ENCODE results near the gene C18orf63.

Gene C18orf63

GRCh38 chr18:74274700-74275099 is 40.9 kb upstream of the C18orf63 start:
- Histone ChIP-seq H3K9ac (ENCODE audit: low read depth, low read length, poor library complexity, severe bottlenecking) (no peak overlapping the region), H3K4me3 (ENCODE audit: low read length, poor library complexity, severe bottlenecking) (no peak overlapping the region), H3K36me3 (ENCODE audit: insufficient read depth, low read length) (no peaks in the 10 kb centered on the region), H3K9me2 (replicated peaks; ENCODE audit: low read depth, low read length) (no peaks in the 10 kb centered on the region), H3K79me2 (ENCODE audit: insufficient read depth, low read length) (peaks cover 14% of the 10 kb centered on the region; the same call in 1 of the 2 replicates), H4K20me1 (ENCODE audit: insufficient read depth, low read length, poor library complexity, severe bottlenecking) (no peaks in the 10 kb centered on the region), H3K9me3 (ENCODE audit: insufficient read depth, low read depth, low read length) (no peaks in the 10 kb centered on the region), H3K27me3 (ENCODE audit: insufficient read depth, low read length, poor library complexity, severe bottlenecking) (no peaks in the 10 kb centered on the region), H3F3A (ENCODE audit: low read depth) (no peaks in the 10 kb centered on the region), H2AFZ (ENCODE audit: low read length) (no peak overlapping the region), H3K4me2 (ENCODE audit: low read depth, low read length, poor library complexity, severe bottlenecking) (no peak overlapping the region), H3K4me1 (ENCODE audit: insufficient read depth, low read length, poor library complexity, severe bottlenecking) (no peaks in the 10 kb centered on the region)
- TF ChIP-seq EZH2phosphoT487 (IDR thresholded peaks at IDR 0.05; ENCODE audit: borderline replicate concordance) (no peak), CTCF (conservative IDR thresholded peaks at IDR 0.05; ENCODE audit: low read length) (no peak)

- Histone ChIP-seq H4K20me1 (ENCODE audit: insufficient read depth, low read length, poor library complexity, severe bottlenecking) (no peaks in the 10 kb centered on the region), H3K9me2 (replicated peaks; ENCODE audit: low read depth, low read length) (no peaks in the 10 kb centered on the region), H3K4me1 (ENCODE audit: insufficient read depth, low read length, poor library complexity, severe bottlenecking) (no peaks in the 10 kb centered on the region), H2AFZ (ENCODE audit: low read length) (no peak overlapping the region), H3K27me3 (ENCODE audit: insufficient read depth, low read length, poor library complexity, severe bottlenecking) (no peaks in the 10 kb centered on the region), H3K9me3 (ENCODE audit: insufficient read depth, low read depth, low read length) (no peaks in the 10 kb centered on the region), H3K9ac (ENCODE audit: low read depth, low read length, poor library complexity, severe bottlenecking) (no peak overlapping the region), H3K79me2 (ENCODE audit: insufficient read depth, low read length) (peaks cover 14% of the 10 kb centered on the region; the same call in 1 of the 2 replicates), H3K36me3 (ENCODE audit: insufficient read depth, low read length) (no peaks in the 10 kb centered on the region), H3K4me2 (ENCODE audit: low read depth, low read length, poor library complexity, severe bottlenecking) (no peak overlapping the region), H3K4me3 (ENCODE audit: low read length, poor library complexity, severe bottlenecking) (no peak overlapping the region), H3F3A (ENCODE audit: low read depth) (no peaks in the 10 kb centered on the region)
- TF ChIP-seq EZH2phosphoT487 (IDR thresholded peaks at IDR 0.05; ENCODE audit: borderline replicate concordance) (no peak), CTCF (conservative IDR thresholded peaks at IDR 0.05; ENCODE audit: low read length) (no peak)
These were observed 39.9 kb upstream of the C18orf63 start for GRCh38 chr18:74275736-74276135.

- Histone ChIP-seq H3K36me3 (ENCODE audit: insufficient read depth, low read length) (no peaks in the 10 kb centered on the region), H3K4me1 (ENCODE audit: insufficient read depth, low read length, poor library complexity, severe bottlenecking) (peaks cover 4% of the 10 kb centered on the region), H3F3A (ENCODE audit: low read depth) (no peaks in the 10 kb centered on the region), H3K27me3 (ENCODE audit: insufficient read depth, low read length, poor library complexity, severe bottlenecking) (no peaks in the 10 kb centered on the region), H4K20me1 (ENCODE audit: insufficient read depth, low read length, poor library complexity, severe bottlenecking) (no peaks in the 10 kb centered on the region), H2AFZ (ENCODE audit: low read length) (no peak overlapping the region), H3K9me3 (ENCODE audit: insufficient read depth, low read depth, low read length) (no peaks in the 10 kb centered on the region), H3K79me2 (ENCODE audit: insufficient read depth, low read length) (peaks cover 18% of the 10 kb centered on the region; the same call in 1 of the 2 replicates), H3K4me2 (ENCODE audit: low read depth, low read length, poor library complexity, severe bottlenecking) (no peak overlapping the region), H3K9ac (ENCODE audit: low read depth, low read length, poor library complexity, severe bottlenecking) (no peak overlapping the region), H3K9me2 (replicated peaks; ENCODE audit: low read depth, low read length) (no peaks in the 10 kb centered on the region), H3K4me3 (ENCODE audit: low read length, poor library complexity, severe bottlenecking) (no peak overlapping the region)
- TF ChIP-seq CTCF (conservative IDR thresholded peaks at IDR 0.05; ENCODE audit: low read length) (no peak), EZH2phosphoT487 (IDR thresholded peaks at IDR 0.05; ENCODE audit: borderline replicate concordance) (no peak)
These were observed 39.0 kb upstream of the C18orf63 start for GRCh38 chr18:74276609-74277008.
